DOHH2 (cell line): Measurements from ENCODE around the gene TCF3.

Experiments
- H3F3A ChIP-seq: fragments of 200-600 bp; sonication (generic), shearing (Covaris generic); 2 replicates; pipeline ENCODE4 v1.6.0; 2016; ENCODE audit warnings: antibody characterized with exemption, mild to moderate bottlenecking; ENCODE audit not compliant: control insufficient read depth, insufficient read depth
- H3K27ac ChIP-seq: fragments of 200-600 bp; sonication (generic); 2 replicates; pipeline ENCODE4 v1.5.1; 2014; ENCODE audit warnings: low read depth, mild to moderate bottlenecking, low read length, moderate library complexity
- H3K27me3 ChIP-seq: fragments of 200-600 bp; sonication (generic); 2 replicates; pipeline ENCODE4 v1.6.1; 2014; ENCODE audit warnings: mild to moderate bottlenecking, low read length, mixed read lengths; ENCODE audit not compliant: control insufficient read depth
- H3K36me3 ChIP-seq: fragments of 200-600 bp; sonication (generic); 2 replicates; pipeline ENCODE4 v1.6.1; 2014; ENCODE audit warnings: mild to moderate bottlenecking, low read length, moderate library complexity, mixed read lengths; ENCODE audit not compliant: control insufficient read depth
- H3K4me1 ChIP-seq: fragments of 200-600 bp; sonication (generic); 2 replicates; pipeline ENCODE4 v1.6.1; 2014; ENCODE audit warnings: mild to moderate bottlenecking, low read length, mixed read lengths; ENCODE audit not compliant: control insufficient read depth
- H3K4me2 ChIP-seq: fragments of 200-600 bp; sonication (generic); 2 replicates; pipeline ENCODE4 v1.6.0; 2014; ENCODE audit warnings: mild to moderate bottlenecking, low read length, moderate library complexity
- H3K4me3 ChIP-seq: fragments of 200-600 bp; sonication (generic); 2 replicates; pipeline ENCODE4 v1.5.1; 2014; ENCODE audit warnings: mild to moderate bottlenecking, low read length, mixed read lengths
- H3K79me2 ChIP-seq: fragments of 200-600 bp; sonication (generic); 2 replicates; pipeline ENCODE4 v1.6.1; 2014; ENCODE audit warnings: mild to moderate bottlenecking, low read length, mixed read lengths; ENCODE audit not compliant: control insufficient read depth
- H3K9me2 ChIP-seq: fragments of 200-600 bp; sonication (generic); replicated peaks from 2 replicates; pipeline ENCODE4 v1.6.1; 2014; ENCODE audit warnings: mild to moderate bottlenecking, low read length, mixed read lengths; ENCODE audit not compliant: control insufficient read depth
- H3K9me3 ChIP-seq: fragments of 200-600 bp; sonication (generic); 2 replicates; pipeline ENCODE4 v1.6.1; 2014; ENCODE audit warnings: antibody characterized with exemption, low read length, mixed read lengths; ENCODE audit not compliant: control insufficient read depth, insufficient read depth
- H4K20me1 ChIP-seq: fragments of 200-600 bp; sonication (generic); 2 replicates; pipeline ENCODE4 v1.6.0; 2014; ENCODE audit warnings: low read depth, mild to moderate bottlenecking, antibody characterized with exemption, low read length, moderate library complexity; ENCODE audit not compliant: control insufficient read depth, insufficient read depth
- EZH2phosphoT487 ChIP-seq: fragments of 200-600 bp; sonication (generic); IDR thresholded peaks from 2 replicates; pipeline ENCODE4 v1.6.1; 2017; ENCODE audit warnings: borderline replicate concordance, mild to moderate bottlenecking, antibody characterized with exemption, low read length, moderate library complexity, mixed read lengths
- TF ChIP-seq, protein P1 (sequence below): fragments of 200-600 bp; sonication (generic); IDR thresholded peaks from one replicate; pipeline ENCODE4 v1.5.1; 2014; ENCODE audit warnings: antibody characterized with exemption, mild to moderate bottlenecking, low read depth, low read length; ENCODE audit not compliant: poor library complexity, severe bottlenecking

TCF3 gene

DNA sequence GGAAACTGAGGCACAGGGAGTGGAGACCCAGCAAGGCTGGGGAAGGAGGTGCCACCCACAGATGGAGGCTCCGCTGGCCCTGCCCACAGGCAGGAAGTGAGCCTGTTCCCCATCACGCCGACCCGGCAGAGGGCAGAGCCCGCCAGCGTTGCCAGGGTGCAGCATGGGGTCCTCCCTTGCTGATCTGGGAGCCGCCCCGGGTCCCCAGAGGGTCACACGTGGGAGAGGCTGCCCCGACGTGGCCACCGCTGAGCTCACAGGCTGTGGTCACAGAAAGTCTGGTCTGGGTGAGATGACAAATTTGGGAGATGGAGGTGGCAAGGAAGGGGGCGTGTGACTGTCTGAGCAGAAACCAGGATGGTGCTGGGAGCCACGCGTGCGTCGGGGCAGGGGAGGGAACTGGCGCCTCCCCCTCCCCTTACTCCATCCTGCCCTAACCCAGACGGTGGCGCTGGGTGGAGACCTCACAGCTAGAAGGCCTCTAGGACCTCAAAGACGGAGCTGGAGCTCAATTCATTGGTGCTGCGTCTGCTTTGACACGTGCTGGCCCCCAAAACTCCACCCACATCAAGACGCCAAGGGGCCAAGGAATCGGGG lies 92.0 kb downstream of the TCF3 start:
- H4K20me1 ChIP-seq = no peaks in the 10 kb centered on the region
- H3K36me3 ChIP-seq = no peaks in the 10 kb centered on the region
- no peak overlapping the region for H3K4me3 ChIP-seq
- no peaks in the 10 kb centered on the region for H3F3A ChIP-seq
- H3K9me3 ChIP-seq = no peaks in the 10 kb centered on the region
- no peaks in the 10 kb centered on the region for H3K27me3 ChIP-seq
- no peaks in the 10 kb centered on the region; the same call in 1 of the 2 replicates for H3K79me2 ChIP-seq
- no peak for TF ChIP-seq EZH2phosphoT487
- TF ChIP-seq, protein P1, sequence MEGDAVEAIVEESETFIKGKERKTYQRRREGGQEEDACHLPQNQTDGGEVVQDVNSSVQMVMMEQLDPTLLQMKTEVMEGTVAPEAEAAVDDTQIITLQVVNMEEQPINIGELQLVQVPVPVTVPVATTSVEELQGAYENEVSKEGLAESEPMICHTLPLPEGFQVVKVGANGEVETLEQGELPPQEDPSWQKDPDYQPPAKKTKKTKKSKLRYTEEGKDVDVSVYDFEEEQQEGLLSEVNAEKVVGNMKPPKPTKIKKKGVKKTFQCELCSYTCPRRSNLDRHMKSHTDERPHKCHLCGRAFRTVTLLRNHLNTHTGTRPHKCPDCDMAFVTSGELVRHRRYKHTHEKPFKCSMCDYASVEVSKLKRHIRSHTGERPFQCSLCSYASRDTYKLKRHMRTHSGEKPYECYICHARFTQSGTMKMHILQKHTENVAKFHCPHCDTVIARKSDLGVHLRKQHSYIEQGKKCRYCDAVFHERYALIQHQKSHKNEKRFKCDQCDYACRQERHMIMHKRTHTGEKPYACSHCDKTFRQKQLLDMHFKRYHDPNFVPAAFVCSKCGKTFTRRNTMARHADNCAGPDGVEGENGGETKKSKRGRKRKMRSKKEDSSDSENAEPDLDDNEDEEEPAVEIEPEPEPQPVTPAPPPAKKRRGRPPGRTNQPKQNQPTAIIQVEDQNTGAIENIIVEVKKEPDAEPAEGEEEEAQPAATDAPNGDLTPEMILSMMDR = no peak
- no peak overlapping the region for H3K4me2 ChIP-seq
- no peaks in the 10 kb centered on the region for H3K4me1 ChIP-seq
- H3K9me2 ChIP-seq = no peaks in the 10 kb centered on the region
- H3K27ac ChIP-seq = no peak overlapping the region
